Progenitor cell of endocrine pancreas (in vitro differentiated cells): ENCODE data around the gene STT3B. TPM values are rescaled to one million over a fixed set of nuclear protein-coding genes. Genes with fewer than 3 reads are reported as not detected.

Experiments
- DNase-seq: peaks from one replicate; pipeline ENCODE4 v3.0.0; 2021; ENCODE audit warnings: low spot score; ENCODE audit not compliant: unreplicated experiment
- H3K27ac Mint-ChIP-seq: 2 replicates; pipeline ENCODE4 v1.8.0; 2021; ENCODE audit warnings: mild to moderate bottlenecking, moderate library complexity, mixed read lengths
- H3K27me3 Mint-ChIP-seq: 2 replicates; pipeline ENCODE4 v1.8.0; 2021; ENCODE audit warnings: mixed read lengths
- H3K36me3 Mint-ChIP-seq: 2 replicates; pipeline ENCODE4 v1.8.0; 2022; ENCODE audit warnings: mixed read lengths; ENCODE audit not compliant: insufficient read depth
- H3K4me1 Mint-ChIP-seq: 2 replicates; pipeline ENCODE4 v1.8.0; 2021; ENCODE audit warnings: low read depth, mixed read lengths
- H3K4me3 Mint-ChIP-seq: 2 replicates; pipeline ENCODE4 v1.8.0; 2021; ENCODE audit warnings: low read depth, mild to moderate bottlenecking, moderate library complexity, mixed read lengths
- H3K9me3 Mint-ChIP-seq: 2 replicates; pipeline ENCODE4 v1.8.0; 2021; ENCODE audit warnings: low read depth, mixed read lengths
- total RNA-seq: library from RNA; stranded (reverse); gene quantifications from 2 replicates; pipeline ENCODE4 v1.2.1, GENCODE V29; 2021
- TF ChIP-seq, protein P1 (sequence below): fragments of 200-600 bp; sonication (generic); IDR thresholded peaks from one replicate; pipeline ENCODE4 v1.5.0; 2021; ENCODE audit warnings: antibody characterized with exemption, mild to moderate bottlenecking; ENCODE audit not compliant: unreplicated experiment

STT3B gene
- total RNA-seq, 1 donor from 2014 or later: 154 TPM

GRCh38 chr3:31615071-31615875, 82.5 kb downstream of the STT3B start:
- no peak for DNase-seq
- Mint-ChIP-seq H3K36me3 (peaks cover 16% of the 10 kb centered on the region), H3K4me1 (peaks cover 19% of the 10 kb centered on the region), H3K4me3 (no peak overlapping the region), H3K27me3 (no peaks in the 10 kb centered on the region), H3K9me3 (peaks cover 6% of the 10 kb centered on the region), H3K27ac (no peak overlapping the region)
- TF ChIP-seq, protein P1, sequence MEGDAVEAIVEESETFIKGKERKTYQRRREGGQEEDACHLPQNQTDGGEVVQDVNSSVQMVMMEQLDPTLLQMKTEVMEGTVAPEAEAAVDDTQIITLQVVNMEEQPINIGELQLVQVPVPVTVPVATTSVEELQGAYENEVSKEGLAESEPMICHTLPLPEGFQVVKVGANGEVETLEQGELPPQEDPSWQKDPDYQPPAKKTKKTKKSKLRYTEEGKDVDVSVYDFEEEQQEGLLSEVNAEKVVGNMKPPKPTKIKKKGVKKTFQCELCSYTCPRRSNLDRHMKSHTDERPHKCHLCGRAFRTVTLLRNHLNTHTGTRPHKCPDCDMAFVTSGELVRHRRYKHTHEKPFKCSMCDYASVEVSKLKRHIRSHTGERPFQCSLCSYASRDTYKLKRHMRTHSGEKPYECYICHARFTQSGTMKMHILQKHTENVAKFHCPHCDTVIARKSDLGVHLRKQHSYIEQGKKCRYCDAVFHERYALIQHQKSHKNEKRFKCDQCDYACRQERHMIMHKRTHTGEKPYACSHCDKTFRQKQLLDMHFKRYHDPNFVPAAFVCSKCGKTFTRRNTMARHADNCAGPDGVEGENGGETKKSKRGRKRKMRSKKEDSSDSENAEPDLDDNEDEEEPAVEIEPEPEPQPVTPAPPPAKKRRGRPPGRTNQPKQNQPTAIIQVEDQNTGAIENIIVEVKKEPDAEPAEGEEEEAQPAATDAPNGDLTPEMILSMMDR: no peak

DNA sequence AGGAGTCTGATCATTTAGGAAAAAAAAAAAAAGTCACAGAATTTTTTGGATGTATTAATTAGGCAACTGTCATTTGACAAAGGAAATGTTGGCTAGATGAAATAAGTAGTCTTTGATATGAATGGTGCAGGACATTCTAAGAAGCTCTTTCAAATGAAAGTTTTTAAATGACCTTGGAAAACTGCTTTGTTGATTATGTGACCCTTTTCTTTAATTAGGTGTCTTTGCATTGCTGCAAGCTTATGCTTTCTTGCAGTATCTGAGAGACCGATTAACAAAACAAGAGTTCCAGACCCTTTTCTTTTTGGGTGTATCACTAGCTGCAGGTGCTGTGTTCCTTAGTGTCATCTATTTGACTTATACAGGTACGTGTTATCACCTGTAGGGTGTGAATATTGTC, 84.0 kb downstream of the STT3B start:
- no peak overlapping the region for H3K4me3 Mint-ChIP-seq
- no peaks in the 10 kb centered on the region for H3K27me3 Mint-ChIP-seq
- TF ChIP-seq, protein P1: no peak
- H3K36me3 Mint-ChIP-seq: peaks cover 17% of the 10 kb centered on the region
- peak overlapping the region; percentile 33 for H3K27ac Mint-ChIP-seq
- no peak for DNase-seq
- H3K9me3 Mint-ChIP-seq: no peaks in the 10 kb centered on the region
- H3K4me1 Mint-ChIP-seq: peaks cover 19% of the 10 kb centered on the region

GRCh38 chr3:31620656-31621055, 87.9 kb downstream of the STT3B start:
- TF ChIP-seq, protein P1: no peak
- no peak overlapping the region for H3K4me3 Mint-ChIP-seq
- H3K36me3 Mint-ChIP-seq: peaks cover 20% of the 10 kb centered on the region
- no peaks in the 10 kb centered on the region for H3K9me3 Mint-ChIP-seq
- peaks cover 2% of the 10 kb centered on the region for H3K4me1 Mint-ChIP-seq
- no peak overlapping the region for H3K27ac Mint-ChIP-seq
- H3K27me3 Mint-ChIP-seq: no peaks in the 10 kb centered on the region
- DNase-seq: no peak

DNA sequence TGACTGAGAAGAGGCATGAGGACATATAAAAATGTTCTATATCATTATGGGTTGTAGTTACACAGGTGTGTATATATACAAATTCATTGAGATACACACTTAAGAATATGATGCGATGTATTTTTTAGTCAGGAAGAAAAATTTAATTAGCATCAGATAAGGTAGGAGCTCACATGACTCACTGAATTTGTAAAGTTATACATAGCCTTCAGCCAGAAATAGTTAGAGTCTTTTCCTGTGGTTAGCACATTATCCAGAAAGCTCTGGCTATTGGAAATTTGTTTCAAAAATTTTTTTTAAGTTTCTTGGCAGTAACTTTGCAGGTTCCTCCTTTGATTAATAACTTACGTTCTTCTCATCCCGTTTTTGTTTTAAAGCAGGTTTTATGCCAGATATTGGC, 88.6 kb downstream of the STT3B start:
- Mint-ChIP-seq H3K4me3 (no peak overlapping the region), H3K36me3 (peaks cover 19% of the 10 kb centered on the region), H3K27ac (no peak overlapping the region), H3K27me3 (no peaks in the 10 kb centered on the region), H3K9me3 (no peaks in the 10 kb centered on the region), H3K4me1 (no peaks in the 10 kb centered on the region)
- TF ChIP-seq, protein P1: no peak
- no peak for DNase-seq

GRCh38 chr3:31622636-31623288, 90.0 kb downstream of the STT3B start:
- Mint-ChIP-seq H3K27me3 (no peaks in the 10 kb centered on the region), H3K4me3 (no peak overlapping the region), H3K27ac (no peak overlapping the region), H3K9me3 (no peaks in the 10 kb centered on the region), H3K36me3 (peaks cover 23% of the 10 kb centered on the region), H3K4me1 (no peaks in the 10 kb centered on the region)
- TF ChIP-seq, protein P1: no peak
- DNase-seq: no peak
